Measurements from ENCODE around the gene NCSTN.
A peak's percentile ranks its signal among the peaks of the same experiment; 100 is the strongest.
"Not testable (repeated sequence)": the region's sequence is repeated elsewhere in the genome, so short reads cannot be mapped to it uniquely, and the experiment has no call there.

NCSTN gene

GRCh38 chr1:160370561-160371345 lies 27.6 kb downstream of the NCSTN start:
- FAIRE-seq, result no peak
- no peak for DNase-seq (ENCODE audit: low spot score)

- DNase-seq (ENCODE audit: low spot score), result no peak
- FAIRE-seq, result no peak
Measured at GRCh38 chr1:160371346-160371631, 28.1 kb downstream of the NCSTN start.

GRCh38 chr1:160371756-160372155 lies 28.6 kb downstream of the NCSTN start:
- DNase-seq (ENCODE audit: low spot score), result no peak
- no peak for FAIRE-seq

GRCh38 chr1:160373696-160374095 lies 30.5 kb downstream of the NCSTN start:
- FAIRE-seq (no peak), DNase-seq (ENCODE audit: low spot score) (no peak)

- FAIRE-seq (no peak), DNase-seq (ENCODE audit: low spot score) (no peak)
Measured at GRCh38 chr1:160374306-160375110, 31.3 kb downstream of the NCSTN start.

GRCh38 chr1:160375788-160376524 lies 32.8 kb downstream of the NCSTN start:
- no peak for FAIRE-seq

GRCh38 chr1:160376525-160377131 lies 33.4 kb downstream of the NCSTN start:
- DNase-seq (ENCODE audit: low spot score), result peak; percentile 64
- no peak for FAIRE-seq

More at GRCh38 chr1:160375788-160376524, 32.8 kb downstream of the NCSTN start:
- peak; percentile 30 for DNase-seq (ENCODE audit: low spot score)

GRCh38 chr1:160377585-160378206 lies 34.5 kb downstream of the NCSTN start:
- no peak for DNase-seq (ENCODE audit: low spot score)
- FAIRE-seq, result no peak

- not testable (repeated sequence) for FAIRE-seq; DNase-seq (ENCODE audit: low spot score)
Measured at GRCh38 chr1:160384812-160385211, 41.6 kb downstream of the NCSTN start.

GRCh38 chr1:160388406-160388805 lies 45.2 kb downstream of the NCSTN start:
- not testable (repeated sequence) for FAIRE-seq; DNase-seq (ENCODE audit: low spot score)

GRCh38 chr1:160394673-160395072 lies 51.5 kb downstream of the NCSTN start:
- DNase-seq (ENCODE audit: low spot score) (no peak), FAIRE-seq (no peak)

- no peak for FAIRE-seq
Measured at GRCh38 chr1:160397651-160398050, 54.5 kb downstream of the NCSTN start.

GRCh38 chr1:160398823-160399222 lies 55.6 kb downstream of the NCSTN start:
- FAIRE-seq, result no peak
- DNase-seq (ENCODE audit: low spot score), result peak; percentile 37

More at GRCh38 chr1:160397651-160398050, 54.5 kb downstream of the NCSTN start:
- DNase-seq (ENCODE audit: low spot score), result no peak

- no peak for FAIRE-seq
- no peak for DNase-seq (ENCODE audit: low spot score)
Measured at GRCh38 chr1:160399544-160400222, 56.5 kb downstream of the NCSTN start.

- FAIRE-seq (no peak), DNase-seq (ENCODE audit: low spot score) (peak; percentile 92)
Measured at GRCh38 chr1:160400223-160400645, 57.1 kb downstream of the NCSTN start, which contains the start of gene VANGL2. VANGL2 (plus strand) TSS chr1:160400564; CDS start chr1:160415838, 15,274 bp downstream.

GRCh38 chr1:160400646-160401486 lies 57.7 kb downstream of the NCSTN start:
- FAIRE-seq (no peak), DNase-seq (ENCODE audit: low spot score) (peak; percentile 26)

GRCh38 chr1:160401487-160401805 lies 58.3 kb downstream of the NCSTN start:
- FAIRE-seq, result no peak
- no peak for DNase-seq (ENCODE audit: low spot score)

GRCh38 chr1:160402001-160402795 lies 59.0 kb downstream of the NCSTN start:
- FAIRE-seq, result no peak
- DNase-seq (ENCODE audit: low spot score), result no peak

GRCh38 chr1:160403244-160403643 lies 60.1 kb downstream of the NCSTN start:
- DNase-seq (ENCODE audit: low spot score), result no peak
- no peak for FAIRE-seq
